NCI-H2196 (cell line): ENCODE results near the gene NETO2.
"Not testable (repeated sequence)": the region's sequence is repeated elsewhere in the genome, so short reads cannot be mapped to it uniquely, and the experiment has no call there.

Experiments
- DNase-seq: peaks from one replicate; lab custom pipeline; 2025; ENCODE audit not compliant: unreplicated experiment; lab: John Stamatoyannopoulos, UW

NETO2 gene, protein sequence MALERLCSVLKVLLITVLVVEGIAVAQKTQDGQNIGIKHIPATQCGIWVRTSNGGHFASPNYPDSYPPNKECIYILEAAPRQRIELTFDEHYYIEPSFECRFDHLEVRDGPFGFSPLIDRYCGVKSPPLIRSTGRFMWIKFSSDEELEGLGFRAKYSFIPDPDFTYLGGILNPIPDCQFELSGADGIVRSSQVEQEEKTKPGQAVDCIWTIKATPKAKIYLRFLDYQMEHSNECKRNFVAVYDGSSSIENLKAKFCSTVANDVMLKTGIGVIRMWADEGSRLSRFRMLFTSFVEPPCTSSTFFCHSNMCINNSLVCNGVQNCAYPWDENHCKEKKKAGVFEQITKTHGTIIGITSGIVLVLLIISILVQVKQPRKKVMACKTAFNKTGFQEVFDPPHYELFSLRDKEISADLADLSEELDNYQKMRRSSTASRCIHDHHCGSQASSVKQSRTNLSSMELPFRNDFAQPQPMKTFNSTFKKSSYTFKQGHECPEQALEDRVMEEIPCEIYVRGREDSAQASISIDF

GRCh38 chr16:47143677-47144558 is at the start of gene NETO2:
Gene NETO2 (minus strand): TSS chr16:47143945. CDS start chr16:47143612, 333 bp downstream.
- DNase-seq, result peak; percentile 45

DNA sequence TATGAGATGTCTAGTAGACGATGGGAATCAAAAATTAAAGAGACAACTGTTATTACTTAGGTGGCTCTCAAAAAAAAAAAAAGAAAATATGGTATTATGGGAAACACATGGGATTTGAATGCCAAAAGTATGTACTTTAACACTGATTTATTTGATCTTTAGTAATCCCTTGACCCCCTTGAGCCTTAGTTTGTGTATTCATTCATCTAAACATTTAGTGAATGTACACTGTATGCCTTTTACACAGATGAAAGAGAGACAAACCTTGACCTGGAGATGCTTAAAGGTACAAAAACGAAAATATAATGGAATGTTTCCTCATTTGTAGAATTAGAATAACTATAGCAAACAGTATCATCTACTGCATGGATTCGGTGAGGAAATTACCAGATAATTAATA is 38.6 kb upstream of the NETO2 start:
- DNase-seq, result no peak

GRCh38 chr16:47181066-47181465 is 37.3 kb upstream of the NETO2 start:
- DNase-seq, result not testable (repeated sequence)

DNA sequence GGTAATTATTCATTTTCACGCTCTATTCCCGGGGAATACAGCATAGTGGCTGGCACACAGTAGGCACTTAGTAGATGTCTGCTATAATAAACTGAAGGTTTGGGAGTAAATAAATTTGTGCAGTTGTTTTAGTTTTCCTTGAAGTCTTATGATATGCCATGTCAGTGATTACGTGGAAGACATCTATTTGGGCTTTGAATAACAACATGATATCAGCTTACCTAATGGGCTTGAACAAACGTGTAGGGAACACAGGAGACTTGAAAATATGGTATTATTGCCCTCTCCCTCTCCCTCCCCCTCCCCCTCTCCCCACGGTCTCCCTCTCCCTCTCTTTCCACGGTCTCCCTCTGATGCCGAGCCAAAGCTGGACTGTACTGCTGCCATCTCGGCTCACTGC is 36.3 kb upstream of the NETO2 start:
- DNase-seq, result no peak

DNA sequence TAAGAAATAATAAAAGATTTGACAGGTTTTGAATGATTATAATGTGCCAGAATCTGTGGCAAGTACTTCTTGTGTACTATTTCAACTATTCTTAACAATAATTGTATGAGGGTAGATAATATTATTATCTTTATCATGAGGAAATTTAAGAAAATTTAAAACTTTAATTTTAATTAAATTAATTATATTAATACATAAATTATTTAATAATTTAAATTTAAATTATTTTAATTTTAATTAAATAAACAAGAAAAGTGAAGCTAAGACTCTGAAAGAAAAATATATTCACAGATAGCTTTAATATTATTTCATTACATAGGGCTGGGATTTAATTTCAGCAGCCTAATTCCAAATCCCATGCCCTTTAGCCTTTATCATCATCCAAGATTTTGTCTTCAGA is 31.4 kb upstream of the NETO2 start:
- DNase-seq, result no peak

DNA sequence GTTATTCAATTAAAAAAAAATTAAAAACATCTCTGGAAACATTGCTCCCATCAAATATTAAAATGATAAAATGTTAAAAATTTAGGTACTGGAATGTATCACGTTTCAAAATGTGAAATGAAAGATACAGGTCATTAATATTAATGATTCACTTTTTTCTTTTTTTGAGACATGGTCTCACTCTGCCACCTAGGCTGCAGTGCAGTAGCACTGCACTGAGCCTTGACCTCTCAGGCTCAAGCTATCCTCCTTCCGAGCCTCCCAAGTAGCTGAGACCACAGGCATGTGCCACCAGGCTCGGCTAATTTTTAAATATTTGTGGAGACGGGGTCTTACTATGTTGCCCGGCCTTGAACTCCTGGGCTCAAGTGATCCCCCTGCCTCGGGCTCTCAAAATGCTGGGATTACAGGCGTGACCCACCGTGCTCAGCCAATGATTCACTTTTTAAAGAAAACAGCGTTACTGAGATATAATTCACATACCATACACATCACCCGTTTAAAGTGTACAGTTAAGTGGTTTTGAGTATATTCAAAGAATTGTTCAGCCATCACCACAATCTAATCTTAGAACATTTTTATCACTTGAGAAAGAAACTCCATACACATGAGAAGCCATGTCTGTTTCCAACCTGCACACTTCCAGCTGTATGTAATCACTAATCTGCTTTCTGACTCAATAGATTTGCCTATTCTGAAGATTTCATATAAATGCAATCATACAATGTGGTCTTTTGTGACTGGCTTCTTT is 19.1 kb upstream of the NETO2 start:
- no peak for DNase-seq

- DNase-seq, result no peak
Observed at GRCh38 chr16:47161464-47161863, 17.7 kb upstream of the NETO2 start.

GRCh38 chr16:47160422-47160821 is 16.7 kb upstream of the NETO2 start:
- no peak for DNase-seq

DNA sequence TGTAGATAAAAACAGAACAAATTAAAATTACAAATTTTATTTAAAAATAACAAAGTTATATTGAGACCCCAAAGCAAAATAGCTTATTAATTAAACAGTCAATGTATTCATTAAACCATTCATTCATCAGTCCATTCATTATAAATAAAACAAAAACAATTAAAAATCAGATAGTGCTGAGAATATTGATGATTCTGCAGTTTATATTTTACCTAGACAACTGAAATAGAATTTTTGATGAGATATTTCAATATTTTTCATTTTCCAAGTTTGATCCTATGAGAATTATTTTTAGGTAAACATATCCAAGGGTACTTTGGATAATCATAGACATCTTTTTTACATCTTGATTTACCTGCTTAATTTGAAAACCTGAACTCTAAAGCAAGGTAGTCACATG is 15.2 kb upstream of the NETO2 start:
- DNase-seq, result no peak

DNA sequence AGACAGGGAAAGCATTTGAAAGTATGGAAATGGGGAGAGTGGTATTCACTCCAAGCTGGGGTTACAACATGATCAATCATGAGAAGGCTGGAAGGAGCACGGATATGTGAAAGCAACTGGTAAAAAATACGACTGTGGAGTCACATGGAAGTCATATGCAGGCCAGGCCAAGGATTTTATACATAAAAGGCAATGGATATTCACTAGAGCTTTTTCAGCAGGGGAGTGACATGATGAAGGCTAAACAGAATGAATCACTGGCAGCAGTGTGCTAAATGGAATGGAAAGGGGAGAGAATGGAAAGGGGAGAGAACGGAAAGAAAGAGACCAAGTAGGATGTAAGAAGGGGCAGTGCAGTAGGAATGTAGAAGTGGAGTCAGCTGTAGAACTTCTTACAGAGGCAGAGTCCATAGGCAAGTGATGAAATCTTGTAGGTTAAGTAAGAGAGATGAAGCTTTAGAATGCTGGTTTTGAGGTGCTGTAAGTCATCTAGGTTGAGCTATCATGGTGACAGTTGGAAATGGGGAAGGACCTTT is 13.0 kb upstream of the NETO2 start:
- no peak for DNase-seq

DNA sequence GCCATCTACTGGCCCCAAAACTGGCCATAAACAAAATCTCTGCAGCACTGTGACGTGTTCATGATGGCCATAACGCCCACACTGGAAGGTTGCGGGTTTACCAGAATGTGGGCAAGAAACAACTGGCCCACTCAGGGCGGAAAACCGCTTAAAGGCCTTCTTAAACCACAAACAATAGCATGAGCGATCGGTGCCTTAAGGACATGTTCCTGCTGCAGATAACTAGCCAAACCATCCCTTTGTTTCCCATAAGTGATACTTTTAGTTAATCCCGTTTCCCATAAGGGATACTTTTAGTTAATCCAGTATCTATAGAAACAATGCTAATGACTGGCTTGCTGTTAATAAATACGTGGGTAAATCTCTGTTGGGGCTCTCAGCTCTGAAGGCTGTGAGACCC is 8.8 kb upstream of the NETO2 start:
- DNase-seq, result not testable (repeated sequence)

DNA sequence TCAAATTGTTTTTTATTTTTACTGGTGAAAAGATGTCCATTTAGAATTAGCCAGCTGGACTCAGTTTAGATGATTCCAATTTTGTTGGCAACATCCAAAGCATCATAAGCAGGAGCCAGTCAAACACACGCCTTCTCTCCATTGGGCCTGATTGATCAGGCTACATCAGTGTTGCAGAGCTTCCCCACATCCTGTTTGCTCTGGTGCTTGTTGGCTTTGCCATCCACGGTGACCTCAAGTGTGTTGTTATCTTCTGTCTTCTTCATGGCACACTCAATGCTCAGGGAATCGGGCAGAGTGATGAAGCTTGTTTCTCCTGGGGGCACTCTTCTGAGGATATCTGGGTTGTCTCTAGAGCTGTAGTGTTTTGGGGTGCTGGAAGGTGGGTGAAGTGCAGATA is 6.3 kb upstream of the NETO2 start:
- no peak for DNase-seq

- peak; percentile 34 for DNase-seq
Observed at GRCh38 chr16:47144559-47144877, 773 bp upstream of the NETO2 start.

GRCh38 chr16:47142821-47143676 is 696 bp downstream of the NETO2 start:
- peak; percentile 71 for DNase-seq

- DNase-seq, result no peak
Observed at GRCh38 chr16:47142486-47142820, 1.3 kb downstream of the NETO2 start.

DNA sequence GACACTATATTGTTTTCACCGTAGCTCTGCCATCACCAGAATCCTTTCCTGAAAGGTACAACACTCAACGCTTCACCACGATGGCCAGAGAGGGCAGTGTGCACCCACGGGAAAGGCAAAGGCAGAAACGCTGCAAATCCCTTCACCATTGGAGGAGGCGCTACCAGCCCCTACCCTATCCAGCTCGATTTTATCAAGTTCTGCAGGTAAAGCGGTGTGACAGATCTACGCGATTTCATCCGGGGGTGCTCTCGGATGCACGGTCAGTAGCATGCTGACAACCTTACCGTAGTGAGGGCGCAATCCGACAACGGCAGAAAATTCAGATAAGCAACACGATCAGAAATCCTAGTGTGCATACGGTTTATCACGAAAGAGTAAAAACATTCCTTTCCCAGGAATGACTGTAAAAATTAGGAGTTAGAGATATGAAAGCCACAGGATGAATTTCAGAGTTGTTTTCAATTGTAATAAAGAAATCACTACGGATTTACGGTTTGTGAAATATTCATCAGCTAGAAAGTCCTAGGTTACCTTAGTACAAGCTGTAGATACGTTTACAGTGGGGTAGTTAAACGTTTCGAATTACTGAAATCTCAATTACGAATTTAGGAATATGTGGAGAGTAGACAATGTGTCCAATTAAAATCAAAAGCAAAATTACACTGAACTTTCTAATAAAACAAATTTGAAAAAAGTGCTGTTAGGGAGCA is 1.8 kb downstream of the NETO2 start:
- peak; percentile 58 for DNase-seq

GRCh38 chr16:47140686-47141085 is 3.1 kb downstream of the NETO2 start:
- no peak for DNase-seq

DNA sequence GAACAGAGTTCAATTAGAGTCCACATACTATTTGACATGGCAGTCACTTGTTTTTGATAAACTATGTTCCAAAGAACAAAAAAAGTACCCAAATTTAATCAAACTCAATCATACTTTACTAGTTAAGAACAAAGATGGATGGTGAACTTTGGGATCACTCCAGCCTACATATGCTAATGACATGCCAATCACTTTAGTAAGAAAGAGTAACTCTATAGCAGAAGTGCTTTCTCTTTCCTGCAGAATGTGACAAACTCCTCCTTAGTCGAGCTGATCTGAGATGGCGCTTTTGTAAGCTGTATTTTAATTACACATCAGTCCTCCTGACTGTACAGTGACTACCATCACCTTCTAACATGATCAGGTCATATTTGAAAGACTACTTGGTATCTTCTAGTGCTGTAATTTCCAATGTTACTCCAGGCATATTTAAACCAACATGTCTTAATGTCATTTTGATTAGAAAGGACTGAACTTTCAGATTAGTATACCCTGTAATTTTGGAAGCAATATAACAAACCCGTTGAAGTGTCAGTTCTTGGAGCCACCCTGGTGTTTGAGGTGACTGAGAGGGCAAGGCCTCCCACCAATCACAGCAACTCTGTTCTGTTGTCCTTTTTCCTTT is 4.1 kb downstream of the NETO2 start:
- DNase-seq, result no peak

GRCh38 chr16:47137925-47138324 is 5.8 kb downstream of the NETO2 start:
- not testable (repeated sequence) for DNase-seq
